PC-9 (cell line): Measurements from ENCODE around the gene PYROXD2.

Source experiments
- EZH2 ChIP-seq: fragments of 200-600 bp; sonication (generic); IDR thresholded peaks from 2 replicates; pipeline ENCODE4 v1.8.0; 2017; ENCODE audit warnings: antibody characterized with exemption, low read depth
- TF ChIP-seq, protein P1 (sequence below): fragments of 200-600 bp; sonication (generic); conservative IDR thresholded peaks from 2 replicates; pipeline ENCODE4 v1.6.1; 2017; ENCODE audit warnings: mixed run types, antibody characterized with exemption, mild to moderate bottlenecking, moderate library complexity

GRCh38 chr10:98449287-98449686 lies 34.3 kb upstream of the PYROXD2 start:
- TF ChIP-seq, protein P1, sequence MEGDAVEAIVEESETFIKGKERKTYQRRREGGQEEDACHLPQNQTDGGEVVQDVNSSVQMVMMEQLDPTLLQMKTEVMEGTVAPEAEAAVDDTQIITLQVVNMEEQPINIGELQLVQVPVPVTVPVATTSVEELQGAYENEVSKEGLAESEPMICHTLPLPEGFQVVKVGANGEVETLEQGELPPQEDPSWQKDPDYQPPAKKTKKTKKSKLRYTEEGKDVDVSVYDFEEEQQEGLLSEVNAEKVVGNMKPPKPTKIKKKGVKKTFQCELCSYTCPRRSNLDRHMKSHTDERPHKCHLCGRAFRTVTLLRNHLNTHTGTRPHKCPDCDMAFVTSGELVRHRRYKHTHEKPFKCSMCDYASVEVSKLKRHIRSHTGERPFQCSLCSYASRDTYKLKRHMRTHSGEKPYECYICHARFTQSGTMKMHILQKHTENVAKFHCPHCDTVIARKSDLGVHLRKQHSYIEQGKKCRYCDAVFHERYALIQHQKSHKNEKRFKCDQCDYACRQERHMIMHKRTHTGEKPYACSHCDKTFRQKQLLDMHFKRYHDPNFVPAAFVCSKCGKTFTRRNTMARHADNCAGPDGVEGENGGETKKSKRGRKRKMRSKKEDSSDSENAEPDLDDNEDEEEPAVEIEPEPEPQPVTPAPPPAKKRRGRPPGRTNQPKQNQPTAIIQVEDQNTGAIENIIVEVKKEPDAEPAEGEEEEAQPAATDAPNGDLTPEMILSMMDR, result no peak
- no peak for TF ChIP-seq EZH2
